DMS79 (cell line): ENCODE results near the gene PPIL1.
A peak's percentile ranks its signal among the peaks of the same experiment; 100 is the strongest.

Experiments used
- DNase-seq: peaks from one replicate; lab custom pipeline; 2025; lab: John Stamatoyannopoulos, UW

Gene PPIL1

GRCh38 chr6:36855750-36856149 is 18.9 kb downstream of the PPIL1 start:
- DNase-seq = no peak

- no peak for DNase-seq
Measured at GRCh38 chr6:36853325-36853724, 21.3 kb downstream of the PPIL1 start.

- DNase-seq = no peak
Measured at GRCh38 chr6:36852481-36853147, 22.0 kb downstream of the PPIL1 start.

- DNase-seq = no peak
Measured at GRCh38 chr6:36851626-36852025, 23.0 kb downstream of the PPIL1 start.

GRCh38 chr6:36851149-36851614 is 23.4 kb downstream of the PPIL1 start:
- DNase-seq = peak; percentile 62

GRCh38 chr6:36850021-36850420 is 24.6 kb downstream of the PPIL1 start:
- no peak for DNase-seq

GRCh38 chr6:36848658-36849441 is 25.8 kb downstream of the PPIL1 start:
- DNase-seq = peak; percentile 93

GRCh38 chr6:36847991-36848390 is 26.6 kb downstream of the PPIL1 start:
- no peak for DNase-seq

GRCh38 chr6:36847152-36847551 is 27.5 kb downstream of the PPIL1 start:
- no peak for DNase-seq

- DNase-seq = no peak
Measured at GRCh38 chr6:36845233-36845632, 29.4 kb downstream of the PPIL1 start.

- DNase-seq = no peak
Measured at GRCh38 chr6:36844232-36845170, 30.1 kb downstream of the PPIL1 start.

GRCh38 chr6:36843170-36843569 is 31.4 kb downstream of the PPIL1 start:
- no peak for DNase-seq

GRCh38 chr6:36841756-36842155 is 32.8 kb downstream of the PPIL1 start:
- no peak for DNase-seq

- DNase-seq = no peak
Measured at GRCh38 chr6:36840432-36841403, 33.9 kb downstream of the PPIL1 start.

GRCh38 chr6:36839749-36840431 is 34.7 kb downstream of the PPIL1 start:
- no peak for DNase-seq

- DNase-seq = peak; percentile 30
Measured at GRCh38 chr6:36838896-36839748, 35.5 kb downstream of the PPIL1 start, which contains the start of gene CPNE5. Gene CPNE5, minus strand, starts transcription at chr6:36839444. Its CDS starts 67 bp downstream, at chr6:36839377.

- no peak for DNase-seq
Measured at GRCh38 chr6:36837686-36838085, 36.9 kb downstream of the PPIL1 start.

- DNase-seq = no peak
Measured at GRCh38 chr6:36837022-36837339, 37.6 kb downstream of the PPIL1 start.
